Psoas muscle (tissue), 8 donors: ENCODE measurements around the gene KICS2. TPM values are rescaled to one million over a fixed set of nuclear protein-coding genes. Genes with fewer than 3 reads are reported as not detected.

Source experiments
- ATAC-seq, 4 donors: fragments of 200-7000 bp; cut with Tn5 transposase; one replicate each; pipeline ENCODE4 v1.9.1; 2020; ENCODE audit warnings: moderate library complexity in 3 of 4, mild to moderate bottlenecking in 2 of 4
- DNase-seq, 2 donors: peaks; one replicate each; pipeline ENCODE4 v3.0.0-alpha.2; 2020
- H3K27ac ChIP-seq: fragments of 200-600 bp; one replicate; pipeline ENCODE4 v1.8.0; 2022
- H3K27me3 ChIP-seq, 3 donors: fragments of 200-600 bp in 1 of 3; one replicate each; pipeline versions ENCODE4 v1.6.1 to v1.8.0; 2013 to 2022; ENCODE audit warnings: low read length in 2 of 3, mild to moderate bottlenecking in 2 of 3, moderate library complexity in 1 of 3; ENCODE audit not compliant: insufficient read depth in 3 of 3
- H3K36me3 ChIP-seq, 2 donors: fragments of 200-600 bp in 1 of 2; one replicate each; pipeline versions ENCODE4 v1.6.1 to v1.8.0; 2013 to 2022; ENCODE audit warnings: low read depth in 1 of 2, mild to moderate bottlenecking in 1 of 2, moderate library complexity in 1 of 2; ENCODE audit not compliant: insufficient read depth in 1 of 2
- H3K4me1 ChIP-seq: fragments of 200-600 bp; one replicate; pipeline ENCODE4 v1.8.0; 2022
- H3K4me3 ChIP-seq: fragments of 200-600 bp; one replicate; pipeline ENCODE4 v1.8.0; 2022; ENCODE audit warnings: mild to moderate bottlenecking
- H3K9me3 ChIP-seq: fragments of 200-600 bp; one replicate; pipeline ENCODE4 v1.8.0; 2022
- WGBS, 3 donors: extraction: QIAGEN DNeasy Blood & Tissue Kit; methylation state at CpG; one replicate each; pipeline versions ENCODE4 v1.1.6 to v1.1.7; 2013; 5-methylcytosine and 5-hydroxymethylcytosine counted together
- intact Hi-C, 2 donors: fragments of 100-400 bp; cut with DNase I; formaldehyde crosslinking; loops; one replicate each; pipeline versions ENCODE4 v1.11.0 to v1.14.2; 2022
- polyA plus RNA-seq, 3 donors: library from polyadenylated mRNA; stranded (reverse); fragments of 200-250 nt; gene quantifications; one replicate each; pipeline ENCODE4 v1.2.3, GENCODE V29; 2013
- total RNA-seq, 4 donors: library from RNA; stranded (reverse); fragmentation: NEBNext Ultra II Directional in 2 of 4; extraction: Animal tissue kit (Norgen Biotek cat#: 25700) in 2 of 4; gene quantifications; one replicate each; pipeline versions ENCODE4 v1.2.1 to v1.2.4, GENCODE V29; 2021 to 2023
- TF ChIP-seq, protein P1 (sequence below): fragments of 200-600 bp; IDR thresholded peaks from one replicate; pipeline ENCODE4 v1.8.0; 2022; ENCODE audit warnings: antibody characterized with exemption
- donor health status: healthy with polysubstance abuse.
- donor health status: DM: no; HTN: no; CAD: no; lungs with moderate emphysema.
- donor health status: Bipolar disorder and iron deficiency.
- donor health status: healthy.
- donor health status: DM: yes; HTN: yes; CAD: no.
- donor health status: DM: no; HTN: no; CAD: no.
- donor health status: DM: no; HTN: no; CAD: no.
- donor health status: DM: yes; HTN: yes; CAD: no.

The KICS2 gene
- total and polyA plus RNA-seq, 7 donors: 4.4 to 18.2 (median 8.5) TPM

DNA sequence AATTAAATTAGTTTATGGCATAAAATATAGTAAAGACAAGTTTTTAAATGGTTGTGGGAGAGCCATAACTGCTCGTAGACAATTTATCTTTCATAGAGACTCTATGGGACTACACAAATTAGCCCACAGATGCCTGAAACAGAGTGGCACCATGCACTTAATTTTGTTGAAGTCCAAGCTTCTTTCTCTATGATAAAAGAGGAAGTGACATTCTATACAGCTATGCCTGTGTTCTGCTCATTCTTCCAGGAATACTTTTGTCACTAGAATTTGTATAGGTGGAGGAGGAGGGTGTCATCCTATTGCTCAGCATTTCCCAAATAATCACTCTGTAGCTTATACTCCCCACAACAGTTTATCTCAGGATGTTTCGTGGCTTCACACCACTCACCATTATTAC, 43.7 kb upstream of the KICS2 start:
- TF ChIP-seq, protein P1, sequence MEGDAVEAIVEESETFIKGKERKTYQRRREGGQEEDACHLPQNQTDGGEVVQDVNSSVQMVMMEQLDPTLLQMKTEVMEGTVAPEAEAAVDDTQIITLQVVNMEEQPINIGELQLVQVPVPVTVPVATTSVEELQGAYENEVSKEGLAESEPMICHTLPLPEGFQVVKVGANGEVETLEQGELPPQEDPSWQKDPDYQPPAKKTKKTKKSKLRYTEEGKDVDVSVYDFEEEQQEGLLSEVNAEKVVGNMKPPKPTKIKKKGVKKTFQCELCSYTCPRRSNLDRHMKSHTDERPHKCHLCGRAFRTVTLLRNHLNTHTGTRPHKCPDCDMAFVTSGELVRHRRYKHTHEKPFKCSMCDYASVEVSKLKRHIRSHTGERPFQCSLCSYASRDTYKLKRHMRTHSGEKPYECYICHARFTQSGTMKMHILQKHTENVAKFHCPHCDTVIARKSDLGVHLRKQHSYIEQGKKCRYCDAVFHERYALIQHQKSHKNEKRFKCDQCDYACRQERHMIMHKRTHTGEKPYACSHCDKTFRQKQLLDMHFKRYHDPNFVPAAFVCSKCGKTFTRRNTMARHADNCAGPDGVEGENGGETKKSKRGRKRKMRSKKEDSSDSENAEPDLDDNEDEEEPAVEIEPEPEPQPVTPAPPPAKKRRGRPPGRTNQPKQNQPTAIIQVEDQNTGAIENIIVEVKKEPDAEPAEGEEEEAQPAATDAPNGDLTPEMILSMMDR: no peak
- no peaks in the 10 kb centered on the region for H3K27me3 ChIP-seq
- no peak for DNase-seq

GRCh38 chr12:64261813-64262212, 39.7 kb upstream of the KICS2 start:
- intact Hi-C loops: no loop called here

More for the DNA sequence above, 43.7 kb upstream of the KICS2 start:
- Histone ChIP-seq H3K27ac (no peak overlapping the region), H3K36me3 (no peaks in the 10 kb centered on the region), H3K4me3 (no peak overlapping the region), H3K4me1 (no peaks in the 10 kb centered on the region), H3K9me3 (no peaks in the 10 kb centered on the region)
- intact Hi-C loops: no loop called here
- 77 to 88% (median 84%) methylated on average over 2 of the region's 2 CpGs for WGBS, 3 donors
- no peak for ATAC-seq

DNA sequence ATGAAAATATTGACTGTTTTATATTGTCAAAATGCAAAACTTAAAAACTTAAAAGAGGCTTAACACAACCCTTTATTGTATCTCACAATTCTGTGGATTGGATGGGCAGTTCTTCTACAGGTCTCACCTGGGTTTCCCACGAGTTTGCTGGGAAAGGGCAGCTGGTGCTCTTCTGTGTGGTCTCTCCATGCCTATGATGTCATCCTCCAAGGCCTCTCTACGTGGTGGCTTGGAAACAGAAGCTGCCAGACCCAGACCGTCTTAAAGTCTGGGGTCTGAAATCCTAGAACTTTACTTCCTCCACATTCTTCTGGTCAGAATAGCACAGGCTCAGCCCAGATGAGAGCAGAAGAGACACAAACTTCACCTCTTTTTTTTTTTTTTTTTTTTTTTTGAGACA, 36.5 kb upstream of the KICS2 start:
- H3K4me3 ChIP-seq: no peak overlapping the region
- no peaks in the 10 kb centered on the region for H3K36me3 ChIP-seq
- no peak for DNase-seq
- TF ChIP-seq, protein P1: no peak
- whole genome bisulfite sequencing, 3 donors: 28 to 30% (median 29%) methylated on average over 3 of the region's 3 CpGs
- no peaks in the 10 kb centered on the region for H3K9me3 ChIP-seq
- H3K27me3 ChIP-seq: no peaks in the 10 kb centered on the region
- intact Hi-C loops: loop anchor here in 1 of 2 donors (5.0 to 10.0 kb wide), 2 partner anchors 76 to 584 kb away; no protein-coding TSS in a partner anchor
- H3K27ac ChIP-seq: no peak overlapping the region
- ATAC-seq: no peak
- H3K4me1 ChIP-seq: no peaks in the 10 kb centered on the region

More at GRCh38 chr12:64261813-64262212, 39.7 kb upstream of the KICS2 start:
- H3K36me3 ChIP-seq: no peaks in the 10 kb centered on the region
- 89 to 91% (median 90%) methylated on average over 5 of the region's 5 CpGs for WGBS, 3 donors
- H3K27ac ChIP-seq: no peak overlapping the region
- ATAC-seq: no peak
- TF ChIP-seq, protein P1: no peak
- no peak for DNase-seq
- H3K4me1 ChIP-seq: no peaks in the 10 kb centered on the region
- H3K9me3 ChIP-seq: no peaks in the 10 kb centered on the region
- H3K4me3 ChIP-seq: no peak overlapping the region
- H3K27me3 ChIP-seq: no peaks in the 10 kb centered on the region

DNA sequence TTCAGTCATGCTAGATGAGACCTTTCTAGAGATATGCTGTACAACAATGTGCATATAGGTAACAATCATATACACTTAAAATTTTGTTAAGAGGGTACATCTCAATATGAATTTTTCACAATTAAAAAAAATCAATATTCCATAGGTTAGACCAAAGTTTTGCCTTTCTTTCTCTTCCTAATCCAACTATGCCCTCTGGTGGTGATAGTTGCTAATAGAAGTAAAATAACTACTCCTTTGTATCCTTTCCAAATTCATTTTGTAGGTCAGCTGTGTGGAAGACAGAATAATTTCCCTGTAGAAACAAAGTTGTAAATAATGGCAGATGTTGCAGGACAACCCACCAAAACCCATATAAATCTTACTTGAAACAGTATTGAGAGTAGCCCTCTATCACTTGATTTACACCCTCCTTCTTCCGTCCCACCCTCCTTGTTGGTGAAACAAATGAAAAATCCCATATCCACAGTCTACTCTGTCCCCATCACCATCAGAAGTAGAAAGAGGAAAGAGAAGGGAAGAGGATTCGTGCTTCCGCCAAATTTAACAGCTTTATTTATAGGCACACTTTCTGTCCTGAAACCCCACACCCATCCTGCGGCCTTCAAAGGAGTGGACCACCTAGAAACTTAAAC, 34.2 kb upstream of the KICS2 start:
- H3K9me3 ChIP-seq: no peaks in the 10 kb centered on the region
- H3K27ac ChIP-seq: no peak overlapping the region
- H3K27me3 ChIP-seq: no peaks in the 10 kb centered on the region
- no peaks in the 10 kb centered on the region for H3K4me1 ChIP-seq
- WGBS, 3 donors: 58 to 65% (median 59%) methylated on average over 4 of the region's 4 CpGs
- TF ChIP-seq, protein P1: peak; percentile 81
- ATAC-seq (peak in 2 of 4 donors; percentile 50 to 83), DNase-seq (no peak)
- H3K4me3 ChIP-seq: no peak overlapping the region
- intact Hi-C loops: loop anchor here (2.0 to 10.0 kb wide), 4 partner anchors 74 to 581 kb away; partner anchors contain the start of gene SRGAP1 (in 1 of the 2)
- no peaks in the 10 kb centered on the region for H3K36me3 ChIP-seq
